ENCODE measurements around the gene KLHL9. TPM values are rescaled to one million over a fixed set of nuclear protein-coding genes. Genes with fewer than 3 reads are reported as not detected.

The KLHL9 gene
- total RNA-seq, 1 donor from 2014 or later = 38.7 TPM

GRCh38 chr9:21336457-21336856, 1.3 kb upstream of the KLHL9 start:
- Mint-ChIP-seq H3K9me3 (ENCODE audit: unreplicated experiment) (no peaks in the 10 kb centered on the region), H3K27ac (ENCODE audit: unreplicated experiment) (no peak overlapping the region), H3K4me3 (ENCODE audit: unreplicated experiment) (no peak overlapping the region), H3K36me3 (ENCODE audit: unreplicated experiment) (no peaks in the 10 kb centered on the region), H3K27me3 (ENCODE audit: unreplicated experiment) (no peaks in the 10 kb centered on the region), H3K4me1 (ENCODE audit: low read depth, unreplicated experiment) (peaks cover 15% of the 10 kb centered on the region)
- TF ChIP-seq CTCF (IDR thresholded peaks at IDR 0.05; ENCODE audit: partially characterized antibody, unreplicated experiment) = no peak
- DNase-seq = no peak

GRCh38 chr9:21333226-21333625, 2.0 kb downstream of the KLHL9 start:
- no peak for TF ChIP-seq CTCF (IDR thresholded peaks at IDR 0.05; ENCODE audit: partially characterized antibody, unreplicated experiment)
- no peak overlapping the region for H3K27ac Mint-ChIP-seq (ENCODE audit: unreplicated experiment)
- H3K27me3 Mint-ChIP-seq (ENCODE audit: unreplicated experiment) = no peaks in the 10 kb centered on the region
- H3K4me3 Mint-ChIP-seq (ENCODE audit: unreplicated experiment) = peak overlapping the region; percentile 92
- no peaks in the 10 kb centered on the region for H3K9me3 Mint-ChIP-seq (ENCODE audit: unreplicated experiment)
- DNase-seq = no peak
- peaks cover 18% of the 10 kb centered on the region for H3K4me1 Mint-ChIP-seq (ENCODE audit: low read depth, unreplicated experiment)
- H3K36me3 Mint-ChIP-seq (ENCODE audit: unreplicated experiment) = no peaks in the 10 kb centered on the region

- Mint-ChIP-seq H3K4me1 (ENCODE audit: low read depth, unreplicated experiment) (peaks cover 18% of the 10 kb centered on the region), H3K4me3 (ENCODE audit: unreplicated experiment) (peak overlapping the region; percentile 8), H3K27ac (ENCODE audit: unreplicated experiment) (no peak overlapping the region), H3K27me3 (ENCODE audit: unreplicated experiment) (no peaks in the 10 kb centered on the region), H3K9me3 (ENCODE audit: unreplicated experiment) (no peaks in the 10 kb centered on the region), H3K36me3 (ENCODE audit: unreplicated experiment) (no peaks in the 10 kb centered on the region)
- no peak for DNase-seq
- TF ChIP-seq CTCF (IDR thresholded peaks at IDR 0.05; ENCODE audit: partially characterized antibody, unreplicated experiment) = no peak
Measured at GRCh38 chr9:21331676-21332402, 3.4 kb downstream of the KLHL9 start.

GRCh38 chr9:21326526-21327139, 8.6 kb downstream of the KLHL9 start:
- TF ChIP-seq CTCF (IDR thresholded peaks at IDR 0.05; ENCODE audit: partially characterized antibody, unreplicated experiment) = peak; percentile 72

GRCh38 chr9:21324047-21324446, 11.2 kb downstream of the KLHL9 start:
- DNase-seq = no peak
- Mint-ChIP-seq H3K4me3 (ENCODE audit: unreplicated experiment) (no peak overlapping the region), H3K27ac (ENCODE audit: unreplicated experiment) (no peak overlapping the region)

More at GRCh38 chr9:21326526-21327139, 8.6 kb downstream of the KLHL9 start:
- peaks cover 12% of the 10 kb centered on the region for H3K4me1 Mint-ChIP-seq (ENCODE audit: low read depth, unreplicated experiment)
- DNase-seq = no peak
- H3K4me3 Mint-ChIP-seq (ENCODE audit: unreplicated experiment) = no peak overlapping the region
- H3K27me3 Mint-ChIP-seq (ENCODE audit: unreplicated experiment) = peaks cover 2% of the 10 kb centered on the region
- H3K27ac Mint-ChIP-seq (ENCODE audit: unreplicated experiment) = no peak overlapping the region
- H3K36me3 Mint-ChIP-seq (ENCODE audit: unreplicated experiment) = no peaks in the 10 kb centered on the region
- H3K9me3 Mint-ChIP-seq (ENCODE audit: unreplicated experiment) = no peaks in the 10 kb centered on the region

More at GRCh38 chr9:21324047-21324446, 11.2 kb downstream of the KLHL9 start:
- no peak for TF ChIP-seq CTCF (IDR thresholded peaks at IDR 0.05; ENCODE audit: partially characterized antibody, unreplicated experiment)
- H3K27me3 Mint-ChIP-seq (ENCODE audit: unreplicated experiment) = peaks cover 2% of the 10 kb centered on the region
- H3K9me3 Mint-ChIP-seq (ENCODE audit: unreplicated experiment) = no peaks in the 10 kb centered on the region
- no peaks in the 10 kb centered on the region for H3K36me3 Mint-ChIP-seq (ENCODE audit: unreplicated experiment)
- H3K4me1 Mint-ChIP-seq (ENCODE audit: low read depth, unreplicated experiment) = peaks cover 25% of the 10 kb centered on the region

Measured in glutamatergic neuron (in vitro differentiated cells).